GM23338 (cell line): ENCODE results near the gene SEC14L1. TPM values are rescaled to one million over a fixed set of nuclear protein-coding genes. Genes with fewer than 3 reads are reported as not detected.

Experiments
- ATAC-seq: fragments of 200-7000 bp; cut with Tn5 transposase; 3 replicates; pipeline ENCODE4 v1.9.1; 2020
- DNase-seq: peaks from one replicate; pipeline ENCODE4 v3.0.0-alpha.2; 2015; ENCODE audit warnings: low spot score
- H2AFZ ChIP-seq: fragments of 200-600 bp; sonication (generic); 2 replicates; pipeline ENCODE4 v1.8.0; 2016; ENCODE audit warnings: antibody characterized with exemption, mild to moderate bottlenecking, moderate library complexity
- H3F3A ChIP-seq: fragments of 200-600 bp; sonication (generic); replicated peaks from 2 replicates; pipeline ENCODE4 v1.8.0; 2017; ENCODE audit warnings: antibody characterized with exemption, mixed run types, low read depth
- H3K27ac ChIP-seq: fragments of 200-600 bp; sonication (generic); 2 replicates; pipeline ENCODE4 v1.6.1; 2016; ENCODE audit warnings: low read depth
- H3K27me3 ChIP-seq: fragments of 200-600 bp; sonication (generic); 2 replicates; pipeline ENCODE4 v1.8.0; 2016; ENCODE audit warnings: mild to moderate bottlenecking, mixed run types, moderate library complexity; ENCODE audit not compliant: insufficient read depth
- H3K36me3 ChIP-seq: fragments of 200-600 bp; sonication (generic); 2 replicates; pipeline ENCODE4 v1.8.0; 2016; ENCODE audit warnings: mild to moderate bottlenecking; ENCODE audit not compliant: insufficient read depth
- H3K4me1 ChIP-seq: fragments of 200-600 bp; sonication (generic); 2 replicates; pipeline ENCODE4 v1.8.0; 2016; ENCODE audit warnings: mild to moderate bottlenecking, moderate library complexity; ENCODE audit not compliant: insufficient read depth
- H3K4me2 ChIP-seq: fragments of 200-600 bp; sonication (generic); 2 replicates; pipeline ENCODE4 v1.7.1; 2017; ENCODE audit warnings: mixed run types
- H3K4me3 ChIP-seq: fragments of 200-600 bp; sonication (generic); 2 replicates; pipeline ENCODE4 v1.6.1; 2016; ENCODE audit warnings: mixed run types
- H3K79me2 ChIP-seq: fragments of 200-600 bp; sonication (generic); replicated peaks from 2 replicates; pipeline ENCODE4 v1.8.0; 2017; ENCODE audit warnings: mild to moderate bottlenecking; ENCODE audit not compliant: insufficient read depth
- H3K9me2 ChIP-seq: fragments of 200-600 bp; sonication (generic); 2 replicates; pipeline ENCODE4 v1.8.0; 2017; ENCODE audit not compliant: insufficient read depth
- H4K20me1 ChIP-seq: fragments of 200-600 bp; sonication (generic); replicated peaks from 2 replicates; pipeline ENCODE4 v1.8.0; 2017; ENCODE audit warnings: mild to moderate bottlenecking; ENCODE audit not compliant: insufficient read depth
- H3K27ac Mint-ChIP-seq: 2 replicates; pipeline ENCODE4 v1.8.0; 2020; ENCODE audit warnings: inconsistent platforms, mild to moderate bottlenecking, moderate library complexity, mixed read lengths
- H3K27me3 Mint-ChIP-seq: 3 replicates; pipeline ENCODE4 v1.8.0; 2022; ENCODE audit warnings: low read depth, mild to moderate bottlenecking, moderate library complexity, mixed read lengths, inconsistent platforms; ENCODE audit not compliant: insufficient read depth, poor library complexity
- H3K36me3 Mint-ChIP-seq: 3 replicates; pipeline ENCODE4 v1.8.0; 2021; ENCODE audit warnings: low read depth, mild to moderate bottlenecking, inconsistent platforms, moderate library complexity, mixed read lengths
- H3K4me1 Mint-ChIP-seq: 3 replicates; pipeline ENCODE4 v1.8.0; 2020; ENCODE audit warnings: mild to moderate bottlenecking, inconsistent platforms, mixed read lengths
- H3K4me3 Mint-ChIP-seq: 3 replicates; pipeline ENCODE4 v1.8.0; 2021; ENCODE audit warnings: moderate library complexity, mild to moderate bottlenecking, inconsistent platforms, mixed read lengths
- H3K9me3 Mint-ChIP-seq: 3 replicates; pipeline ENCODE4 v1.8.0; 2020; ENCODE audit warnings: moderate library complexity, mild to moderate bottlenecking, inconsistent platforms, mixed read lengths
- CREB1 ChIP-seq: fragments of 250-450 bp; sonication (Bioruptor Pico); IDR thresholded peaks from 2 replicates; pipeline ENCODE4 v1.5.0; 2020; ENCODE audit warnings: low read depth, mild to moderate bottlenecking, moderate library complexity
- EZH2 ChIP-seq: fragments of 200-600 bp; sonication (generic); IDR thresholded peaks from one replicate; pipeline ENCODE4 v1.8.0; 2017; ENCODE audit warnings: antibody characterized with exemption, mild to moderate bottlenecking, low read depth; ENCODE audit not compliant: unreplicated experiment
- EZH2phosphoT487 ChIP-seq: fragments of 200-600 bp; sonication (generic); IDR thresholded peaks from one replicate; pipeline ENCODE4 v1.8.1; 2018; ENCODE audit warnings: antibody characterized with exemption; ENCODE audit not compliant: unreplicated experiment
- NANOG ChIP-seq: IDR thresholded peaks from 2 replicates; pipeline ENCODE4 v1.6.1; 2016; ENCODE audit warnings: antibody characterized with exemption, borderline replicate concordance
- POLR2AphosphoS5 ChIP-seq: IDR thresholded peaks from 2 replicates; pipeline ENCODE4 v1.6.1; 2016; ENCODE audit warnings: antibody characterized with exemption, low read depth
- STAT1 ChIP-seq: IDR thresholded peaks from one replicate; pipeline ENCODE4 v1.6.1; 2016; ENCODE audit warnings: antibody characterized with exemption; ENCODE audit not compliant: unreplicated experiment
- ZNF331 ChIP-seq: fragments of 250-450 bp; sonication (Bioruptor Pico); IDR thresholded peaks from 2 replicates; pipeline ENCODE4 v1.5.0; 2020; ENCODE audit warnings: low read depth, mild to moderate bottlenecking, moderate library complexity
- polyA plus RNA-seq: library from polyadenylated mRNA; unstranded; fragments of >200 nt; fragmentation: Nextera tagmentation; extraction: Ambion mirVana; gene quantifications from 2 replicates; pipeline ENCODE4 v1.2.1, GENCODE V29; 2016
- total RNA-seq: library from RNA; depleted of rRNA; stranded (reverse); fragments of >200 nt; shearing (Covaris generic); gene quantifications from 2 replicates; pipeline ENCODE4 v1.2.3, GENCODE V29; 2014
- TF ChIP-seq, protein P1 (sequence below): IDR thresholded peaks from one replicate; pipeline ENCODE4 v1.6.1; 2018; ENCODE audit warnings: antibody characterized with exemption; ENCODE audit not compliant: unreplicated experiment
- TF ChIP-seq, protein P2 (sequence below): fragments of 250-450 bp; sonication (Bioruptor Pico); IDR thresholded peaks from 2 replicates; pipeline ENCODE4 v1.5.0; 2020; ENCODE audit warnings: mild to moderate bottlenecking, moderate library complexity
- TF ChIP-seq, protein P3 (sequence below): IDR thresholded peaks from 2 replicates; pipeline ENCODE4 v1.6.1; 2016; ENCODE audit warnings: antibody characterized with exemption
- TF ChIP-seq, protein P4 (sequence below), 2 experiments: fragments of 200-600 bp in 1 of 2; sonication (generic) in 1 of 2; conservative IDR thresholded peaks; 2 replicates each; pipeline versions ENCODE4 v1.5.1 to v1.6.1; 2016 to 2017; ENCODE audit warnings: antibody characterized with exemption in 2 of 2, low read depth in 2 of 2, mild to moderate bottlenecking in 2 of 2, moderate library complexity in 1 of 2

SEC14L1 gene
- total and polyA plus RNA-seq, 2 experiments from 2014 or later = 26.8 to 54.8 TPM

DNA sequence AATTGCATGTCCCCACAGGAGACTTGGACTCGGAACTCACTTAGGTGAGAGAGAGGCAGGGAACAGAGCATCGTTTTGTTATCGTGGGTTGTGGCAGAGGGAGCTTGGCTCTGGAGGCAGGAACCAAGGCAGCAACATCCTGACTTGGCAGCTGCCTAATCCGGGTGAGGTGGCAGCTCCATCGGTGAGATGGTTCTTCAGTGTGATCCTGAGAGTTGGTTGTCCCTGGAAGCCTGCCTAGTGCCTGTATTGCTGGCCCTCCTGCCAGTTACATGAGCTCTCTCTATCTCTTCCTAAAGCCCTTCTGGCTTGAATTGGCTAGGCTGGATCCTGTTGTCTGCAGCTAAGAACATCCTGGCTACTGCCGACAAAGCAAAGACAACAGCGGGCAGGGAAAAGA lies 19.9 kb upstream of the SEC14L1 start:
- H2AFZ ChIP-seq = no peak overlapping the region
- peaks cover 3% of the 10 kb centered on the region for H3K27me3 Mint-ChIP-seq

More for the DNA sequence above, 19.9 kb upstream of the SEC14L1 start:
- Mint-ChIP-seq H3K4me1 (no peaks in the 10 kb centered on the region), H3K36me3 (no peaks in the 10 kb centered on the region), H3K9me3 (no peaks in the 10 kb centered on the region), H3K27ac (no peak overlapping the region), H3K4me3 (no peak overlapping the region)
- H3F3A ChIP-seq = no peaks in the 10 kb centered on the region
- TF ChIP-seq EZH2 (no peak), STAT1 (no peak), ZNF331 (CRISPR knock-in tag) (no peak), EZH2phosphoT487 (no peak), NANOG (no peak), CREB1 (CRISPR knock-in tag) (no peak), POLR2AphosphoS5 (no peak)
- TF ChIP-seq, protein P1, sequence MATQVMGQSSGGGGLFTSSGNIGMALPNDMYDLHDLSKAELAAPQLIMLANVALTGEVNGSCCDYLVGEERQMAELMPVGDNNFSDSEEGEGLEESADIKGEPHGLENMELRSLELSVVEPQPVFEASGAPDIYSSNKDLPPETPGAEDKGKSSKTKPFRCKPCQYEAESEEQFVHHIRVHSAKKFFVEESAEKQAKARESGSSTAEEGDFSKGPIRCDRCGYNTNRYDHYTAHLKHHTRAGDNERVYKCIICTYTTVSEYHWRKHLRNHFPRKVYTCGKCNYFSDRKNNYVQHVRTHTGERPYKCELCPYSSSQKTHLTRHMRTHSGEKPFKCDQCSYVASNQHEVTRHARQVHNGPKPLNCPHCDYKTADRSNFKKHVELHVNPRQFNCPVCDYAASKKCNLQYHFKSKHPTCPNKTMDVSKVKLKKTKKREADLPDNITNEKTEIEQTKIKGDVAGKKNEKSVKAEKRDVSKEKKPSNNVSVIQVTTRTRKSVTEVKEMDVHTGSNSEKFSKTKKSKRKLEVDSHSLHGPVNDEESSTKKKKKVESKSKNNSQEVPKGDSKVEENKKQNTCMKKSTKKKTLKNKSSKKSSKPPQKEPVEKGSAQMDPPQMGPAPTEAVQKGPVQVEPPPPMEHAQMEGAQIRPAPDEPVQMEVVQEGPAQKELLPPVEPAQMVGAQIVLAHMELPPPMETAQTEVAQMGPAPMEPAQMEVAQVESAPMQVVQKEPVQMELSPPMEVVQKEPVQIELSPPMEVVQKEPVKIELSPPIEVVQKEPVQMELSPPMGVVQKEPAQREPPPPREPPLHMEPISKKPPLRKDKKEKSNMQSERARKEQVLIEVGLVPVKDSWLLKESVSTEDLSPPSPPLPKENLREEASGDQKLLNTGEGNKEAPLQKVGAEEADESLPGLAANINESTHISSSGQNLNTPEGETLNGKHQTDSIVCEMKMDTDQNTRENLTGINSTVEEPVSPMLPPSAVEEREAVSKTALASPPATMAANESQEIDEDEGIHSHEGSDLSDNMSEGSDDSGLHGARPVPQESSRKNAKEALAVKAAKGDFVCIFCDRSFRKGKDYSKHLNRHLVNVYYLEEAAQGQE = no peak
- TF ChIP-seq, protein P2, sequence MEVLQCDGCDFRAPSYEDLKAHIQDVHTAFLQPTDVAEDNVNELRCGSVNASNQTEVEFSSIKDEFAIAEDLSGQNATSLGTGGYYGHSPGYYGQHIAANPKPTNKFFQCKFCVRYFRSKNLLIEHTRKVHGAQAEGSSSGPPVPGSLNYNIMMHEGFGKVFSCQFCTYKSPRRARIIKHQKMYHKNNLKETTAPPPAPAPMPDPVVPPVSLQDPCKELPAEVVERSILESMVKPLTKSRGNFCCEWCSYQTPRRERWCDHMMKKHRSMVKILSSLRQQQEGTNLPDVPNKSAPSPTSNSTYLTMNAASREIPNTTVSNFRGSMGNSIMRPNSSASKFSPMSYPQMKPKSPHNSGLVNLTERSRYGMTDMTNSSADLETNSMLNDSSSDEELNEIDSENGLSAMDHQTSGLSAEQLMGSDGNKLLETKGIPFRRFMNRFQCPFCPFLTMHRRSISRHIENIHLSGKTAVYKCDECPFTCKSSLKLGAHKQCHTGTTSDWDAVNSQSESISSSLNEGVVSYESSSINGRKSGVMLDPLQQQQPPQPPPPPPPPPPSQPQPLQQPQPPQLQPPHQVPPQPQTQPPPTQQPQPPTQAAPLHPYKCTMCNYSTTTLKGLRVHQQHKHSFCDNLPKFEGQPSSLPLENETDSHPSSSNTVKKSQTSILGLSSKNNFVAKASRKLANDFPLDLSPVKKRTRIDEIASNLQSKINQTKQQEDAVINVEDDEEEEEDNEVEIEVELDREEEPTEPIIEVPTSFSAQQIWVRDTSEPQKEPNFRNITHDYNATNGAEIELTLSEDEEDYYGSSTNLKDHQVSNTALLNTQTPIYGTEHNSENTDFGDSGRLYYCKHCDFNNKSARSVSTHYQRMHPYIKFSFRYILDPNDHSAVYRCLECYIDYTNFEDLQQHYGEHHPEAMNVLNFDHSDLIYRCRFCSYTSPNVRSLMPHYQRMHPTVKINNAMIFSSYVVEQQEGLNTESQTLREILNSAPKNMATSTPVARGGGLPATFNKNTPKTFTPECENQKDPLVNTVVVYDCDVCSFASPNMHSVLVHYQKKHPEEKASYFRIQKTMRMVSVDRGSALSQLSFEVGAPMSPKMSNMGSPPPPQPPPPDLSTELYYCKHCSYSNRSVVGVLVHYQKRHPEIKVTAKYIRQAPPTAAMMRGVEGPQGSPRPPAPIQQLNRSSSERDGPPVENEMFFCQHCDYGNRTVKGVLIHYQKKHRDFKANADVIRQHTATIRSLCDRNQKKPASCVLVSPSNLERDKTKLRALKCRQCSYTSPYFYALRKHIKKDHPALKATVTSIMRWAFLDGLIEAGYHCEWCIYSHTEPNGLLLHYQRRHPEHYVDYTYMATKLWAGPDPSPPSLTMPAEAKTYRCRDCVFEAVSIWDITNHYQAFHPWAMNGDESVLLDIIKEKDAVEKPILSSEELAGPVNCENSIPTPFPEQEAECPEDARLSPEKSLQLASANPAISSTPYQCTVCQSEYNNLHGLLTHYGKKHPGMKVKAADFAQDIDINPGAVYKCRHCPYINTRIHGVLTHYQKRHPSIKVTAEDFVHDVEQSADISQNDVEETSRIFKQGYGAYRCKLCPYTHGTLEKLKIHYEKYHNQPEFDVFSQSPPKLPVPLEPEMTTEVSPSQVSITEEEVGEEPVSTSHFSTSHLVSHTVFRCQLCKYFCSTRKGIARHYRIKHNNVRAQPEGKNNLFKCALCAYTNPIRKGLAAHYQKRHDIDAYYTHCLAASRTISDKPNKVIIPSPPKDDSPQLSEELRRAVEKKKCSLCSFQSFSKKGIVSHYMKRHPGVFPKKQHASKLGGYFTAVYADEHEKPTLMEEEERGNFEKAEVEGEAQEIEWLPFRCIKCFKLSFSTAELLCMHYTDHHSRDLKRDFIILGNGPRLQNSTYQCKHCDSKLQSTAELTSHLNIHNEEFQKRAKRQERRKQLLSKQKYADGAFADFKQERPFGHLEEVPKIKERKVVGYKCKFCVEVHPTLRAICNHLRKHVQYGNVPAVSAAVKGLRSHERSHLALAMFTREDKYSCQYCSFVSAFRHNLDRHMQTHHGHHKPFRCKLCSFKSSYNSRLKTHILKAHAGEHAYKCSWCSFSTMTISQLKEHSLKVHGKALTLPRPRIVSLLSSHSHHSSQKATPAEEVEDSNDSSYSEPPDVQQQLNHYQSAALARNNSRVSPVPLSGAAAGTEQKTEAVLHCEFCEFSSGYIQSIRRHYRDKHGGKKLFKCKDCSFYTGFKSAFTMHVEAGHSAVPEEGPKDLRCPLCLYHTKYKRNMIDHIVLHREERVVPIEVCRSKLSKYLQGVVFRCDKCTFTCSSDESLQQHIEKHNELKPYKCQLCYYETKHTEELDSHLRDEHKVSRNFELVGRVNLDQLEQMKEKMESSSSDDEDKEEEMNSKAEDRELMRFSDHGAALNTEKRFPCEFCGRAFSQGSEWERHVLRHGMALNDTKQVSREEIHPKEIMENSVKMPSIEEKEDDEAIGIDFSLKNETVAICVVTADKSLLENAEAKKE (CRISPR knock-in tag) = no peak
- TF ChIP-seq, protein P3, sequence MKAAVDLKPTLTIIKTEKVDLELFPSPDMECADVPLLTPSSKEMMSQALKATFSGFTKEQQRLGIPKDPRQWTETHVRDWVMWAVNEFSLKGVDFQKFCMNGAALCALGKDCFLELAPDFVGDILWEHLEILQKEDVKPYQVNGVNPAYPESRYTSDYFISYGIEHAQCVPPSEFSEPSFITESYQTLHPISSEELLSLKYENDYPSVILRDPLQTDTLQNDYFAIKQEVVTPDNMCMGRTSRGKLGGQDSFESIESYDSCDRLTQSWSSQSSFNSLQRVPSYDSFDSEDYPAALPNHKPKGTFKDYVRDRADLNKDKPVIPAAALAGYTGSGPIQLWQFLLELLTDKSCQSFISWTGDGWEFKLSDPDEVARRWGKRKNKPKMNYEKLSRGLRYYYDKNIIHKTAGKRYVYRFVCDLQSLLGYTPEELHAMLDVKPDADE = no peak
- TF ChIP-seq, protein P4, sequence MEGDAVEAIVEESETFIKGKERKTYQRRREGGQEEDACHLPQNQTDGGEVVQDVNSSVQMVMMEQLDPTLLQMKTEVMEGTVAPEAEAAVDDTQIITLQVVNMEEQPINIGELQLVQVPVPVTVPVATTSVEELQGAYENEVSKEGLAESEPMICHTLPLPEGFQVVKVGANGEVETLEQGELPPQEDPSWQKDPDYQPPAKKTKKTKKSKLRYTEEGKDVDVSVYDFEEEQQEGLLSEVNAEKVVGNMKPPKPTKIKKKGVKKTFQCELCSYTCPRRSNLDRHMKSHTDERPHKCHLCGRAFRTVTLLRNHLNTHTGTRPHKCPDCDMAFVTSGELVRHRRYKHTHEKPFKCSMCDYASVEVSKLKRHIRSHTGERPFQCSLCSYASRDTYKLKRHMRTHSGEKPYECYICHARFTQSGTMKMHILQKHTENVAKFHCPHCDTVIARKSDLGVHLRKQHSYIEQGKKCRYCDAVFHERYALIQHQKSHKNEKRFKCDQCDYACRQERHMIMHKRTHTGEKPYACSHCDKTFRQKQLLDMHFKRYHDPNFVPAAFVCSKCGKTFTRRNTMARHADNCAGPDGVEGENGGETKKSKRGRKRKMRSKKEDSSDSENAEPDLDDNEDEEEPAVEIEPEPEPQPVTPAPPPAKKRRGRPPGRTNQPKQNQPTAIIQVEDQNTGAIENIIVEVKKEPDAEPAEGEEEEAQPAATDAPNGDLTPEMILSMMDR (conservative IDR thresholded peaks at IDR 0.05; ENCODE audit: low read depth in 2 of 2) = no peak
- no peaks in the 10 kb centered on the region for H3K36me3 ChIP-seq
- no peak overlapping the region for H3K4me2 ChIP-seq
- no peak overlapping the region for H3K27ac ChIP-seq
- H3K79me2 ChIP-seq = no peaks in the 10 kb centered on the region
- H3K27me3 ChIP-seq = no peaks in the 10 kb centered on the region
- no peaks in the 10 kb centered on the region for H3K9me2 ChIP-seq
- H3K4me3 ChIP-seq = no peak overlapping the region
- H3K4me1 ChIP-seq = no peaks in the 10 kb centered on the region
- DNase-seq = no peak
- no peak for ATAC-seq
- H4K20me1 ChIP-seq = no peaks in the 10 kb centered on the region
